CD4-positive, alpha-beta T cell (primary cell): ENCODE measurements around the gene SLF1. TPM values are rescaled to one million over a fixed set of nuclear protein-coding genes. Genes with fewer than 3 reads are reported as not detected.

Experiments
- ATAC-seq: fragments of 200-7000 bp; cut with Tn5 transposase; one replicate; pipeline ENCODE4 v1.10.0; 2022; ENCODE audit warnings: mild to moderate bottlenecking; ENCODE audit not compliant: poor library complexity
- CTCF ChIA-PET: fragments of 350-600 bp; sonication (Branson Sonifier 250); formaldehyde crosslinking; loops from one replicate; lab custom pipeline; 2021; ENCODE audit warnings: antibody characterized with exemption, inconsistent platforms; lab: Charles Lee
- POLR2A ChIA-PET: fragments of 350-600 bp; sonication (Branson Sonifier 250); formaldehyde crosslinking; loops from one replicate; lab custom pipeline; 2021; ENCODE audit warnings: antibody characterized with exemption, inconsistent platforms; lab: Charles Lee
- DNase-seq, 14 experiments: peaks; one replicate each; pipeline ENCODE4 v3.0.0-alpha.2; 2013 to 2020; ENCODE audit warnings: mixed read lengths in 2 of 14
- H3K27ac ChIP-seq, 2 donors: one replicate each; pipeline versions ENCODE4 v1.5.1 to v1.7.0; 2013; ENCODE audit warnings: low read length in 2 of 2, low read depth in 1 of 2, mild to moderate bottlenecking in 1 of 2
- H3K27me3 ChIP-seq, 2 experiments: 1 replicate in 1 of 2; 2 replicates in 1 of 2; pipeline versions ENCODE4 v1.6.1 to v1.7.0; 2013; ENCODE audit warnings: low read length in 2 of 2, control low read depth in 1 of 2, mild to moderate bottlenecking in 1 of 2, moderate library complexity in 1 of 2; ENCODE audit not compliant: insufficient read depth in 2 of 2, control insufficient read depth in 1 of 2
- H3K36me3 ChIP-seq: one replicate; pipeline ENCODE4 v1.6.1; 2013; ENCODE audit warnings: low read length, control low read depth; ENCODE audit not compliant: insufficient read depth
- H3K4me1 ChIP-seq: one replicate; pipeline ENCODE4 v1.6.1; 2013; ENCODE audit warnings: low read length, control low read depth; ENCODE audit not compliant: insufficient read depth
- H3K4me3 ChIP-seq: one replicate; pipeline ENCODE4 v1.5.1; 2013; ENCODE audit warnings: mild to moderate bottlenecking, low read length, moderate library complexity
- H3K9me3 ChIP-seq, 2 experiments: 1 replicate in 1 of 2; 2 replicates in 1 of 2; pipeline versions ENCODE4 v1.6.1 to v1.7.0; 2013; ENCODE audit warnings: low read length in 2 of 2, mild to moderate bottlenecking in 2 of 2, control low read depth in 1 of 2, moderate library complexity in 1 of 2; ENCODE audit not compliant: control insufficient read depth in 1 of 2, insufficient read depth in 1 of 2
- H3K27ac Mint-ChIP-seq: one replicate; pipeline ENCODE4 v1.8.0; 2020; ENCODE audit warnings: mixed read lengths
- H3K27me3 Mint-ChIP-seq: one replicate; pipeline ENCODE4 v1.8.0; 2021; ENCODE audit warnings: mixed read lengths
- H3K36me3 Mint-ChIP-seq: one replicate; pipeline ENCODE4 v1.8.0; 2021; ENCODE audit warnings: low read depth, mixed read lengths
- H3K4me1 Mint-ChIP-seq: one replicate; pipeline ENCODE4 v1.8.0; 2021; ENCODE audit warnings: low read depth, mixed read lengths
- H3K4me3 Mint-ChIP-seq: one replicate; pipeline ENCODE4 v1.8.0; 2020; ENCODE audit warnings: mild to moderate bottlenecking, mixed read lengths
- H3K9me3 Mint-ChIP-seq: one replicate; pipeline ENCODE4 v1.8.0; 2020; ENCODE audit warnings: mixed read lengths
- intact Hi-C, 2 experiments: fragments of 100-400 bp; cut with DNase I in 1 of 2; cut with micrococcal nuclease in 1 of 2; formaldehyde crosslinking; loops; one replicate each; pipeline versions ENCODE4 v1.15.1 to v1.9.0; 2023 to 2025; cut with DNase I, micrococcal nuclease
- total RNA-seq, 174 experiments: library from RNA in 2 of 174; stranded (reverse) in 2 of 174; gene quantifications; one replicate each; pipeline ENCODE4 v1.2.3 and lab custom pipeline; 2021 to 2026
- TF ChIP-seq, protein P1 (sequence below): fragments of 200-600 bp; IDR thresholded peaks from one replicate; pipeline ENCODE4 v1.8.0; 2022; ENCODE audit warnings: antibody characterized with exemption, mild to moderate bottlenecking

Gene SLF1
- total RNA-seq, 2 experiments from 2014 or later, result 7.7 to 7.9 TPM

DNA sequence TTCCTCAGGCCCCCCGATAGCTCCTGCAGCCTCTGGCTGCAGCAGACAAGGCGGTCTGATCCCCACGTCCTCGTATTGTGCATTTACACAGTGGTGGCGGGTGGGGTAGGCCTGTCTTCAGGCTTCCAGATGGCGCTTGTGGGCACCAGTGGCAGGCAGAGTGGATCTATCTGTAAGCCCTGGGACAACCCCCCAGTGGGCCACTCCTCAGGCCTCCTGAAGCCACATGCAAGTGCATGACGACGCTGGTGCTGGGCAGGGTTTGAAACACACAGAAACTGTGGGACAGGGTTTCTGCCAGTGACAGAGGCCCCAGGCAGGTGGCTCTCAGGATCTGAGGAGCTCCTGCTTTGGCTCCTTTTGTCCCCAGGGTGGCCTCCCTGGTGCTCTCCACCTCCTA lies 42.0 kb downstream of the SLF1 start:
- Mint-ChIP-seq H3K4me3 (no peak overlapping the region), H3K36me3 (peaks cover 78% of the 10 kb centered on the region), H3K4me1 (no peaks in the 10 kb centered on the region), H3K27me3 (no peaks in the 10 kb centered on the region), H3K9me3 (peaks cover 26% of the 10 kb centered on the region), H3K27ac (no peak overlapping the region)
- POLR2A ChIA-PET, result no interaction called here
- DNase-seq (peak in 1 of 14 experiments; percentile 3), ATAC-seq (no peak)
- no peak overlapping the region for H3K27ac ChIP-seq
- CTCF ChIA-PET, result no interaction called here
- TF ChIP-seq, protein P1, sequence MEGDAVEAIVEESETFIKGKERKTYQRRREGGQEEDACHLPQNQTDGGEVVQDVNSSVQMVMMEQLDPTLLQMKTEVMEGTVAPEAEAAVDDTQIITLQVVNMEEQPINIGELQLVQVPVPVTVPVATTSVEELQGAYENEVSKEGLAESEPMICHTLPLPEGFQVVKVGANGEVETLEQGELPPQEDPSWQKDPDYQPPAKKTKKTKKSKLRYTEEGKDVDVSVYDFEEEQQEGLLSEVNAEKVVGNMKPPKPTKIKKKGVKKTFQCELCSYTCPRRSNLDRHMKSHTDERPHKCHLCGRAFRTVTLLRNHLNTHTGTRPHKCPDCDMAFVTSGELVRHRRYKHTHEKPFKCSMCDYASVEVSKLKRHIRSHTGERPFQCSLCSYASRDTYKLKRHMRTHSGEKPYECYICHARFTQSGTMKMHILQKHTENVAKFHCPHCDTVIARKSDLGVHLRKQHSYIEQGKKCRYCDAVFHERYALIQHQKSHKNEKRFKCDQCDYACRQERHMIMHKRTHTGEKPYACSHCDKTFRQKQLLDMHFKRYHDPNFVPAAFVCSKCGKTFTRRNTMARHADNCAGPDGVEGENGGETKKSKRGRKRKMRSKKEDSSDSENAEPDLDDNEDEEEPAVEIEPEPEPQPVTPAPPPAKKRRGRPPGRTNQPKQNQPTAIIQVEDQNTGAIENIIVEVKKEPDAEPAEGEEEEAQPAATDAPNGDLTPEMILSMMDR, result no peak
- no peaks in the 10 kb centered on the region for H3K27me3 ChIP-seq
- no peak overlapping the region for H3K4me3 ChIP-seq
- no peaks in the 10 kb centered on the region for H3K4me1 ChIP-seq
- peaks cover 17% of the 10 kb centered on the region for H3K36me3 ChIP-seq
- H3K9me3 ChIP-seq, result peaks cover 15 to 20% of the 10 kb centered on the region in 2 experiments
- intact Hi-C loops, result no loop called here

DNA sequence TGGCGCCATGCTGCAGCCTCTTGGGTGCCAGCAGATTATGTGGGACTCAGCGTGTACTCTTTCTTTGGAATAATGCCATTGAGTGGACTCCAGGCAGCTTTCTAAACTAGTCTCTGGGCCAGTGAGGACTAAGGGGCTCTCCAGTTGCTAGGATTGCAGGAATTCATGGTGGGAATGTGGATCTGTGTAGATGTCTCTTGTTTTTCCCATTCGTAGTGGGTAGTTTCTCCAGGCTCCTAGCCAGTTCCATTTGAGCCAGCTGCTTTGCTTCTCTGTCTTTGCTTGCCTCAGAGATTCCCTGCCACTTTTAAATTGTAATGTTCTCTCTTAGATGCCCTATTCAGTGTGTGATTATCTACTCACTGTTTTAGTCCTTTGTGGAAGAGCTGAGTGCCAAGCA lies 42.6 kb downstream of the SLF1 start:
- H3K4me1 Mint-ChIP-seq, result no peaks in the 10 kb centered on the region
- H3K27ac Mint-ChIP-seq, result no peak overlapping the region
- ChIA-PET POLR2A (no interaction called here), CTCF (no interaction called here)
- Histone ChIP-seq H3K27me3 (no peaks in the 10 kb centered on the region), H3K27ac (no peak overlapping the region), H3K36me3 (peaks cover 17% of the 10 kb centered on the region), H3K4me1 (no peaks in the 10 kb centered on the region), H3K9me3 (peaks cover 15 to 20% of the 10 kb centered on the region in 2 experiments), H3K4me3 (no peak overlapping the region)
- intact Hi-C loops, result no loop called here
- H3K4me3 Mint-ChIP-seq, result no peak overlapping the region
- DNase-seq (no peak), ATAC-seq (no peak)
- H3K9me3 Mint-ChIP-seq, result peaks cover 21% of the 10 kb centered on the region
- H3K36me3 Mint-ChIP-seq, result peaks cover 77% of the 10 kb centered on the region
- TF ChIP-seq, protein P1, result no peak
- H3K27me3 Mint-ChIP-seq, result no peaks in the 10 kb centered on the region

DNA sequence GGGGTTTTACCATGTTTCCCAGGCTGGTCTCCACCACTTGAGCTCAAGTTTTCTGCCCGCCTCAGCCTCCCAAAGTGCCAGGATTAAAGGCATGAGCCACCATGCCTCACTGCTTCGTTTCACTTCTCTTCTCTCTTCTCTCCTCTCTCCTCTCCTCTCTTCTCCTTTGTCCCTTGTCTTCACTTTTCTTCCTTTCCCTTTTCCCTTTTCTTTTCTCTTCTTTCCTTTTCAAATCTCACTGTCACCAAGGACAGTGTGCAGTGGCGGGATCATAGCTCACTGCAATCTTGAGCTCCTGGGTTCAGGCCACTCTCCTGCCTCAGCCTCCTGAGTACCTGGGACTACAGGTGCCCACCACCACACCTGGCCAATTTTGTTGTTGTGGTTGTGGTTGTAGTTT lies 49.5 kb downstream of the SLF1 start:
- H3K9me3 ChIP-seq, result no peaks in the 10 kb centered on the region
- no peak overlapping the region for H3K27ac Mint-ChIP-seq
- H3K27me3 ChIP-seq, result no peaks in the 10 kb centered on the region
- intact Hi-C loops, result no loop called here
- no peaks in the 10 kb centered on the region for H3K4me1 ChIP-seq
- no peak overlapping the region for H3K4me3 ChIP-seq
- ChIA-PET CTCF (no interaction called here), POLR2A (no interaction called here)
- H3K36me3 ChIP-seq, result peaks cover 12% of the 10 kb centered on the region
- TF ChIP-seq, protein P1, result no peak
- no peaks in the 10 kb centered on the region for H3K4me1 Mint-ChIP-seq
- ATAC-seq, result no peak
- no peaks in the 10 kb centered on the region for H3K9me3 Mint-ChIP-seq
- H3K27me3 Mint-ChIP-seq, result no peaks in the 10 kb centered on the region
- peaks cover 61% of the 10 kb centered on the region for H3K36me3 Mint-ChIP-seq
- H3K27ac ChIP-seq, result no peak overlapping the region
- no peak for DNase-seq
- no peak overlapping the region for H3K4me3 Mint-ChIP-seq
